ENCODE data around the gene ASPHD2. TPM values are rescaled to one million over a fixed set of nuclear protein-coding genes. Genes with fewer than 3 reads are reported as not detected.

The ASPHD2 gene
- total RNA-seq, 1 donor from 2014 or later: 4.9 TPM

DNA sequence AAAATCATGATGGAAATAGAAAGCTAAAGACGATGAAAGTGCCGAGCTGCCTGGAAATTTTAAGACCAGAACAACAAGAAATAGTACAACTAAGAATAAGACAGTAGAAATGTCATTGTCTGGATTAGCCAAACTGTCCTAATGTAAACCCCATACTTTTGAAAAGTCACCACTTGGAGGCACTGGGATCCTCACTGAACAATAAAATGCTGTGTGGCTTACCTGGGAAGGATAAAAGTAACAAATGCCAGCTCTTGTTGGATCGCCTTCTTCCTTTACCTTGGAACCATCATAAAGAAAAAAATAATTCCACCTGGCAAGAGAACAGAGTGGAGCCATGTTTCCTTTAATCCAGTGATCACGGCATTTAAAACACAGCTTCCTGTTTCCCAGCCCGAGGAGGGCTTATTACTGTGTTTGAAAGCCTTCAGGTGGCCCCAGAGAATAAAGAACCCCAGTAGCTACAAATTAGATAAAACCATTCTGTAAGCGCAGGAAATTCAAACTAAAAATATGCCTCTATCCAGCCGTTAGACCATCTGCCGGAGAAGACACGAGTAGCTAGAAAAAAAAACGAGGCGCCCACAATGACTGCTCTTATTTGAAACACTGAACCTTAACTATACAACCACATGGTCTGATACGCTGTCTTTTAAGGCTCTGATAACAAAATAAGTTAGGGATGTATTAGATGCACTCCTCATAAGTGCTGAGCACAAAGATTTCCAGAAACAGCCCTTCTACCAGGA is 50.2 kb downstream of the ASPHD2 start:
- Mint-ChIP-seq H3K4me1 (peaks cover 51% of the 10 kb centered on the region), H3K27me3 (ENCODE audit: low read depth) (no peaks in the 10 kb centered on the region), H3K27ac (ENCODE audit: unreplicated experiment) (peak overlapping the region; percentile 52), H3K36me3 (ENCODE audit: low read depth) (no peaks in the 10 kb centered on the region), H3K9me3 (no peaks in the 10 kb centered on the region), H3K4me3 (peak overlapping the region; percentile 38)
- no peak for DNase-seq (ENCODE audit: low read depth, low spot score)
- TF ChIP-seq, protein P1, sequence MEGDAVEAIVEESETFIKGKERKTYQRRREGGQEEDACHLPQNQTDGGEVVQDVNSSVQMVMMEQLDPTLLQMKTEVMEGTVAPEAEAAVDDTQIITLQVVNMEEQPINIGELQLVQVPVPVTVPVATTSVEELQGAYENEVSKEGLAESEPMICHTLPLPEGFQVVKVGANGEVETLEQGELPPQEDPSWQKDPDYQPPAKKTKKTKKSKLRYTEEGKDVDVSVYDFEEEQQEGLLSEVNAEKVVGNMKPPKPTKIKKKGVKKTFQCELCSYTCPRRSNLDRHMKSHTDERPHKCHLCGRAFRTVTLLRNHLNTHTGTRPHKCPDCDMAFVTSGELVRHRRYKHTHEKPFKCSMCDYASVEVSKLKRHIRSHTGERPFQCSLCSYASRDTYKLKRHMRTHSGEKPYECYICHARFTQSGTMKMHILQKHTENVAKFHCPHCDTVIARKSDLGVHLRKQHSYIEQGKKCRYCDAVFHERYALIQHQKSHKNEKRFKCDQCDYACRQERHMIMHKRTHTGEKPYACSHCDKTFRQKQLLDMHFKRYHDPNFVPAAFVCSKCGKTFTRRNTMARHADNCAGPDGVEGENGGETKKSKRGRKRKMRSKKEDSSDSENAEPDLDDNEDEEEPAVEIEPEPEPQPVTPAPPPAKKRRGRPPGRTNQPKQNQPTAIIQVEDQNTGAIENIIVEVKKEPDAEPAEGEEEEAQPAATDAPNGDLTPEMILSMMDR (conservative IDR thresholded peaks at IDR 0.05): no peak

DNA sequence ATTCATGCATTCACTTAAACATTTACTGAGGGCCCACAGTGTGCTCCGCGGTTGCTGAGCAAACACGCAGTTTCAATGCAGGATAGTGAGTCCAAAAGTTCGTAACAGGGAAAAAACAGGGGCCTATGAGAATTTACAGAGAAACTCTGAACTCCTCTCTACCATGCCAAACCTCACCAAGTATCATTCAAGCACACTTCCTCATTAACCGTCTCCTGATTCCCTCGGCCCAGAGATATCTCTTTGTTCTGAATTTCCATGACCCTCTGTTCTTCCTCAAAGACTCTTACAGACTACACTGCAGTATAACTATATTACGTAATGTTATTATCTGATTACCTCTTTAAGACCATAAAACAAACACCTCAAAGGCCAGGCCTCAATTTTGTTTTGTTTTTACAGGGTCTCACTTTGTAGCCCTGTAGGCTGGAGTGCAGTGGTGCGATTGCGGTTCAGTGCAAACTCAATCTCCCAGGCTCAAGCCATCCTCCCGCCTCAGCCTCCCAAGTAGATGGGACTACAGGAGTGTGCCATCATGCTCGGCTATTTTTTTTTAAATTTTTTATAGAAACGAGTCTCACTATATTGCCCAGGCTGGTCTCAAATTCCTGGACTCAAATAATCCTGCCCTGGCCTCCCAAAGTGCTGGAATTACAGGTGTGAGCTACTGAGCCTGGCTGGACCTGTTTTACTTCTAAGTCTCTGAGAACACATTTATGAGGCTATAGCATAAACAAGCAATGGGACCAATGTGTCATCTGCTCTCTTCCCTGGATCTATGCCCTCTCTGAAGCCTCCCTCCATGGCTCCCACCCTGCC is 50.9 kb downstream of the ASPHD2 start:
- Mint-ChIP-seq H3K27me3 (ENCODE audit: low read depth) (no peaks in the 10 kb centered on the region), H3K9me3 (no peaks in the 10 kb centered on the region), H3K36me3 (ENCODE audit: low read depth) (no peaks in the 10 kb centered on the region), H3K4me3 (peak overlapping the region; percentile 45), H3K4me1 (peaks cover 58% of the 10 kb centered on the region), H3K27ac (ENCODE audit: unreplicated experiment) (peak overlapping the region; percentile 58)
- no peak for DNase-seq (ENCODE audit: low read depth, low spot score)
- TF ChIP-seq, protein P1 (conservative IDR thresholded peaks at IDR 0.05): no peak

DNA sequence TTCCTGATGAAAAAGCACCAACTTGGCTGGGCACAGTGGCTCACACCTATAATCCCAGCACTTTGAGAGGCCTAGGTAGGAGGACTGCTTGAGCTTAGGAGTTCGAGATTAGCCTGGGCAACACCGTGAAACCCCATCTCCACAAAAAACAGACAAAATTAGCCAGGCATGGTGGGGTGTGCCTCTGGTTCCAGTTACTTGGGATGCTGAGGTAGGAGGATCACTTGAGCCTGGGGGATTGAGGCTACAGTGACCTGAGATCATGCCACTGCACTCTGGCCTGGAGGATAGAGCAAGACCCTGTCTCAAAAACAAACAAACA is 51.5 kb downstream of the ASPHD2 start:
- Mint-ChIP-seq H3K27ac (ENCODE audit: unreplicated experiment) (peak overlapping the region; percentile 58), H3K9me3 (no peaks in the 10 kb centered on the region), H3K4me1 (peaks cover 64% of the 10 kb centered on the region), H3K36me3 (ENCODE audit: low read depth) (no peaks in the 10 kb centered on the region), H3K4me3 (peak overlapping the region; percentile 45), H3K27me3 (ENCODE audit: low read depth) (no peaks in the 10 kb centered on the region)
- TF ChIP-seq, protein P1 (conservative IDR thresholded peaks at IDR 0.05): no peak
- no peak for DNase-seq (ENCODE audit: low read depth, low spot score)

DNA sequence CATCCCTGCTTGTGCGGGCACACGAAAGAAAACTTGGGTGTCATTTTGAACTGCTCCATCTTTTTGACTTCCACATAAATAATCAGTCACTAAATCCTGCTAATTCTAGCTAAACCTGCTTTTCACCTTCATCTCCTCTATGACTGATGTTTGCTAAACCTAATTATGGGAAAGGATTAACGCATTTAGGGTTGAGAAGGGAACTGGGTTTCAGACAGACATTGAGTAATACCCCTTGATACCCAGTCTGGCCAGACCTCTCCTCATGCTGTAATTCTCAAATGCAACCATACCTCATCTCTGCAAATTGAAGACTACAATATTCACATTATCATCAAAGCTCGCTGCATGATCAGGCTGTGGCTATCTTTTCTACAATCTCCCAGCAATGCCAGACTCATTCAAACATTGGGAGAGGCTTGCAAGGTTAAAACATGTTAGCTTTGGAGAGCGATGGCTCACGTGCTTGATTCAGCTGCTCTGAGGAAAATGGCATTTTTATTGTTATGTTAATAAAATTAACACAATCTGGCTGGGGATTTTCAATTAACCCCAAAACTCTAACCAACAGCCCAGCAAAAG is 52.1 kb downstream of the ASPHD2 start:
- TF ChIP-seq, protein P1 (conservative IDR thresholded peaks at IDR 0.05): no peak
- H3K4me1 Mint-ChIP-seq: peaks cover 67% of the 10 kb centered on the region
- no peaks in the 10 kb centered on the region for H3K9me3 Mint-ChIP-seq
- no peaks in the 10 kb centered on the region for H3K27me3 Mint-ChIP-seq (ENCODE audit: low read depth)
- no peak overlapping the region for H3K27ac Mint-ChIP-seq (ENCODE audit: unreplicated experiment)
- DNase-seq (ENCODE audit: low read depth, low spot score): no peak
- peak overlapping the region; percentile 99 for H3K4me3 Mint-ChIP-seq
- peaks cover under 1% of the 10 kb centered on the region for H3K36me3 Mint-ChIP-seq (ENCODE audit: low read depth)

DNA sequence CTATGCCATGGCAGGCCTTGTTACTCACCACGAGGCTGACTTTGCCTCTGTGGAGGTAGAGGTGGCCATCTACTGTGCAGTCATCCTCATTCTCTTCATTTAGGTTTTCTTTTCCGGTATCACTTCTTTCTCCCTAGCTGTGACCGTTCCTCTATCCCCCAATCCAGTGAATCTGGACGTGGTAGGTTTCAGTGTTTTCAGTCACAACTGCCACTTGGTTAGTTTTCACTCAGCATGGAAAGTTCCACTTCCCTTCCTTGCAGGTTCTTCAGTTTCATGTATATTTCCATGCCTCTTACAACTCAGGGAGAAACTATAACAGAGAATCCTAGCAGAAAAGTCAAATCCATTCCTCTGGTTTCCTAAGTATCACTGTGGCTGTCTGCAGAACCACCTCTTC is 52.6 kb downstream of the ASPHD2 start:
- H3K27ac Mint-ChIP-seq (ENCODE audit: unreplicated experiment): no peak overlapping the region
- TF ChIP-seq, protein P1 (conservative IDR thresholded peaks at IDR 0.05): no peak
- no peaks in the 10 kb centered on the region for H3K9me3 Mint-ChIP-seq
- H3K36me3 Mint-ChIP-seq (ENCODE audit: low read depth): peaks cover 2% of the 10 kb centered on the region
- no peak for DNase-seq (ENCODE audit: low read depth, low spot score)
- peaks cover 67% of the 10 kb centered on the region for H3K4me1 Mint-ChIP-seq
- H3K27me3 Mint-ChIP-seq (ENCODE audit: low read depth): no peaks in the 10 kb centered on the region
- H3K4me3 Mint-ChIP-seq: peak overlapping the region; percentile 99
